ENCODE measurements around the gene TRDMT1.
"Not testable (repeated sequence)": the region's sequence is repeated elsewhere in the genome, so short reads cannot be mapped to it uniquely, and the experiment has no call there.

TRDMT1 gene

DNA sequence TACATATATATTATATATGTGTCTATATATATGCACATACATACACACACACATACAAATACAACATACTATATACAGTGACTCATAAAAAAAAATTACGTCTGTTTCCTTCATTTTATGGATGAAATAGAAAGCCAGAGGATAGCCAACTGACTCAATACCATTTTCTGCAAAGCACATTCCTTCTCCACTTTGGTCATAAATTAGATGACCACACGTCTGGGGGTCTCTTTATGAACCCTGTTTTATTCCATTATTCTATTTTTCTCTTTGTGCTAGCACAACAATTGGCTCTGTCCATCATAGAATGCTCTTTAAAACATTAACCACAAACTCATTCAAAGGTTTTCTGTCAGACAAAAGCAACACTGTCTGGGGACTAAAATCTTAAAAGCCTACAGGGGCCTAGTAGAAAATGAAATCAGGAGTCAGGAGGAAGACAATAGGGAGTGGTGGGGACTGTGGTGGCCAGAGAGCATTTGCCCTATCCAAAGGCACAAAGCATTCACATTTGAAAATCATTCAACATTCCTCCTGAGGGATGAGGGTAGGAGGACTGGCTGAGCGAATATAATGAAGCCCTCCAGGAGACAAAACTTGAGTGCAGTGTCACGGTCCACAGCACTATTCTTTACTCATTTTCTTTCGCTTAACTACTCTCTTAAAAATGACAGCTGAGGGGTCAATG lies 76.1 kb downstream of the TRDMT1 start:
- DNase-seq, result no peak

DNA sequence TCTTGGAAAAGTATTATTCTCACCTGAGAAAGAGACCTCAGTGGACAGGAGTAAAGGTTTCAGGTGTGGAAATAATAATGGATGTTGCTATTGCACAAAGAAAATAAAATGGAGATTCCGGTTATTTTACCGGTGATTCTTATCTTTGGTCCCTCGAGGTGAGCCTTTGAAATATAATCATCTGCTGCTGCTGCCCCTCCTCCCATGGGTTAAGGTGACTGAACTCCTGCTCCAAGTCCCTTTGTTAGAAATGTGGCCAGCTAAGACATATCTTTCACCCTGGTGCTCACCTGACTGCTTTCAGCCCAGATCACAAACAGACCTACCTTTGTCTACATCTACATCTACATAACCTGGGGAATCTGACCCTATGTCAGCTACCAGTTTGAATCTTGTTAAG lies 77.5 kb downstream of the TRDMT1 start:
- no peak for DNase-seq

- no peak for DNase-seq
Observed at GRCh38 chr10:17122726-17123661, 78.5 kb downstream of the TRDMT1 start.

DNA sequence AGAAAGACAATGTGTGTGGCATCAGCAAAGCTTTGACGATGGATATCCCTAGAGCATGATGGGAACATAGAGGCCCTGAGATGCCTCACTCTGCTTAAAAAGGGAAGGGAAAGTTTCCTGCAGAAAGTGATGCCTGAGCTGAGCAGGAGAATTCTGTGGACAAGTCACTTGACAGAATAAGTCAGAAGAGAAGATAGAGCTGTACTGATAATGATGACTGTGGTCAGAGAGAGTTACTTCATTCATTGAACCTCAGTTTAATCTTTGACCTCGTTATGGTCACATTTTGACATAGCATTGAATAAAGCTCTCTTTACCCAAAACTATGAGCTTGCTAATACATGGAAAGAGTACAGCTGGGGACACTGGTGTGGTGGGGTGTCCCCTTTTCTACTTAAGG lies 79.4 kb downstream of the TRDMT1 start:
- no peak for DNase-seq

GRCh38 chr10:17120694-17121093 lies 80.8 kb downstream of the TRDMT1 start:
- no peak for DNase-seq

DNA sequence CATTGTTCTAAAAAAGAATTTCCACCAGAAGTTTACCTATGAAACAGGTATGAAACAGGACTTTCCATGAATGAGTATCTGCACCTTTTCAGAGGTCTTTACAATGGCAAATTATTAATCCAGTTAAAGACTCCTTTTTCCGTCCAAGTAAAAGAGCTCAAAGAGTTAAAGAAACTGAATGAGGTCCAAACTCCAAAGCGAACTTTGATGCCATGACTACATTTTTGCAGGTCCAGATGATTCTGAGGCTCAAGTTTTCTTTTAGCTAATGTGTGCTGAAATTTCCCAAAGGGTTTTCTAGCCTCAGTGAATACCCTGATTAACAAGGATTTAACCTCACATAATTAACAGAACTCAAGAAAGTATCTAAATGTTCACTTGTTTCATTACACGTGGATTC lies 81.6 kb downstream of the TRDMT1 start:
- DNase-seq, result no peak

DNA sequence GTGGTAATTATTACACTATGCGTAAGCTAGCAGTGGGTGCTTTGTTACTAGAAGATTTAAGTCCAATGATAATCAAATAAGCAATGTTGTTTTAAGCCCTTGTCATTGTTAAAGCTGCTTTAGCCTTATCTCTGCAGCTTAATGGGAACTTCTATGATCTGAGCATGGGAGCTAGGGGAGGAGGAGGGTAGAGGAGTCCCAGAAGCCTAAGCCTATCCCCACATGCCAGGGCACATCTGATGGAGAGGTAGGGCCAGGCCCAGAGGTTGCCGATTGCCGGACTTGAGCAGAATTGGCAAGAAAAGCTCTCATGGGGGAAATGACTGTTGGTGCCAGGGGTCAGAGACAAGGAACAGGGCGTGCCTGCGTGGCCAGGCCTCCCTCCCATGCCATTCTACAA lies 85.3 kb downstream of the TRDMT1 start:
- no peak for DNase-seq

DNA sequence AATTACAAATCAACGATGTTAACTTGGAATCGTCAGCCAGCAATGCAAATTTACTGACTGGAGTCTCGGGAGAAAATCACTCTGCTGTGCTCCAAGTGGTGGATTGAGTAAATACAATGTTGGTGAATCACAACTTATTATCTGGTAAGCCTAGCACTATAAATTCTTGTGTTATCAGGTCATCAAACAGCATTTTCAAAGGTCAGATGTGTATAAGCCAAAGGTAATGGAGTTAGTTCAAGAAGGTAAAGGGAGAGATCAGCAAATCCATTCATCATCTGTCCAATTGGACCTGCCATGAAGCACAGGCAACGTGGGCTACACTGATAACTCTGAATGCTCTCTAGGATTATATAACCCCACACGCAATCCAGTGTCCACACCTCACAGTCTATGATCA lies 85.8 kb downstream of the TRDMT1 start:
- DNase-seq, result no peak

- DNase-seq, result not testable (repeated sequence)
Observed at GRCh38 chr10:17114878-17115444, 86.5 kb downstream of the TRDMT1 start.

DNA sequence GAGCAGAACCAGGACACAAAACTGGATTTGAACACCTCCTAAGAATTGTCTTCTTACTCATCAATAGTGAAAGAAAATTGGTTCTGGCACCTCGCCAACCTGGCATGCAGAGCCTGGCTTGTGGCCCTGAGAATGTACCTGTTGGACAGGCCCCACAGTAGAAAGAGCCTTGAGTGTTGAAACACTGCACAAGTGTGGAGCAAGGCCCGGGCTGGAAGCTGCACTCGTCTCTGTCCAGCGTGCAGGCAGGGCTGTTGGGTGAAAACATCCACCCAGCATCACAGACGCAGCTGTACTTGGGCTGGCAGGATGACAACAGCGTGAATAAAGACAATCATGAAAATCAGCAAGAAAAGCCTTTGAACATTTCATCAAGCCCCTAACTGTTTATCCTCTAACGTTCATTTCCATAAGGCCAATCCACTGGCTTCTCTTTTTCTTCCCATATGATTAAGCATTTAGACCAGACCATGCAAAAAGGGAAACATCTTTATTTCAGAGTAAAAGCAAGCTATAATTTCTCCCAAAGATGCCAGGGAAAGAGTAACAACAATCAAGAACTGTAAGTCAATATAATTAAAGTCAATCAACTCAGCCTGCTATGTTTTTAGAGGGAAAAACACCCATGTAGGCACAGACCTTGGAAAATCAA lies 87.5 kb downstream of the TRDMT1 start:
- no peak for DNase-seq

- no peak for DNase-seq
Observed at GRCh38 chr10:17113346-17113745, 88.1 kb downstream of the TRDMT1 start.

GRCh38 chr10:17112566-17112965 lies 88.9 kb downstream of the TRDMT1 start:
- DNase-seq, result no peak

DNA sequence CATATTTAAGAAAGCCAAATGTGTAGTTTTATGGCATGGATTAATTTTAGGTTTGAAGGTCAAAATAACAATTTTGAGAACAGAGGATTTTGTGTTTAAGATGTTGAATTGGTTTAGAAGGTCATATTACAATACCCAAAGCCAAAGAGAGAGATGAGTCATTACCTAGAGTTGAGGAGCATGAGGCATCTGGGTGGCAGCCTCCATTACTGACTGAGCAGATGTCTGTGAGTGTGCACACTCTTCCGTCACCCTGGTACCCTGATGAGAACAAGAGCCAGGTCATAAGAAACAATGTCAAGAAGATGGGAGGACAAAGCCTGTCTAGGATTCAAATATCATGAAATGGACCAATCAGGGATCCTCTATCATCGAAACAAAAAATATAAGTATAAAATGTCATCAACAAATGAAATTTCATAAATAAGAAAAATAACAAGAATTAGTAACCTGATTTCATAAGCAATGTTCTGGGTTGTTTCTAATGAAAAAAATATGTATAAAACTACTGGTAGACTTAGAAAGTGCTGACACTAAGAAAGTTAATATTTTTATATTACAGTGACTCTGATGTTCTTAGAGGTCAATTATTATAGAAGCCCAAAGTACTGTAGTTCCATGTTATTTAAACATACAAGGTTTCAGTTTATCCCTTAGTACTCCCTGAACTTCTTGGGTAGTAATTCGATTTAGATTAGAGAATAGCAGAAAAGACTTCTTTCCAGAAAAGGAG lies 91.8 kb downstream of the TRDMT1 start:
- no peak for DNase-seq

- DNase-seq, result no peak
Observed at GRCh38 chr10:17109046-17109445, 92.4 kb downstream of the TRDMT1 start.

DNA sequence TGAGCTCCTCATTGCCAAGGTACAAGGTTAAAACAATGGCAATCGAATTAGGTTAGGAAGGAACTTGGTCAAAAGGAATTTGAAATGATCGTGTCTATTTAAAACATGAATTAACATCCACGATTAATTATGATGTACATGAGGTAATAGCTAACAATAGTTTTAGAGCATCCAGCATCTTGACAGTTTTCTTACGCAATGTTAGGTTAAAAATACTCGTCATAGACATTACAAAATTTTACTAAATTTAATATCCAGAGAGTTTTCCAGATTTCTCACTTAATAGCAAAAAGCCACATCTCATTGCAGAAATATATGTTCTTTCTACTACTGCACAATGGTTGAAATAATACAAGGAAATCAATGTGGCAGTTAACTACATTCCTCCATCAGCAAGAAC lies 94.5 kb downstream of the TRDMT1 start:
- DNase-seq, result no peak

GRCh38 chr10:17101910-17102266 lies 99.6 kb downstream of the TRDMT1 start:
- no peak for DNase-seq

- DNase-seq, result no peak
Observed at GRCh38 chr10:17101257-17101909, 100.1 kb downstream of the TRDMT1 start.

GRCh38 chr10:17100586-17100985 lies 100.9 kb downstream of the TRDMT1 start:
- no peak for DNase-seq

GRCh38 chr10:17098012-17098411 lies 103.5 kb downstream of the TRDMT1 start:
- DNase-seq, result no peak
